ENCODE data around the gene CEP95.
"Not testable (repeated sequence)": the region's sequence is repeated elsewhere in the genome, so short reads cannot be mapped to it uniquely, and the experiment has no call there.

CEP95 gene

GRCh38 chr17:64564098-64564497, 57.3 kb downstream of the CEP95 start:
- no peak for FAIRE-seq
- DNase-seq (ENCODE audit: insufficient read length, low spot score) = no peak

- FAIRE-seq = no peak
These were observed 58.8 kb downstream of the CEP95 start for GRCh38 chr17:64565563-64565962.

GRCh38 chr17:64571746-64572145, 65.0 kb downstream of the CEP95 start:
- FAIRE-seq = no peak

More at GRCh38 chr17:64565563-64565962, 58.8 kb downstream of the CEP95 start:
- no peak for DNase-seq (ENCODE audit: insufficient read length, low spot score)

GRCh38 chr17:64572682-64573154, 65.9 kb downstream of the CEP95 start:
- FAIRE-seq = no peak
- no peak for DNase-seq (ENCODE audit: insufficient read length, low spot score)

More at GRCh38 chr17:64571746-64572145, 65.0 kb downstream of the CEP95 start:
- DNase-seq (ENCODE audit: insufficient read length, low spot score) = no peak

GRCh38 chr17:64573214-64573613, 66.4 kb downstream of the CEP95 start:
- no peak for DNase-seq (ENCODE audit: insufficient read length, low spot score)
- no peak for FAIRE-seq

- FAIRE-seq (no peak), DNase-seq (ENCODE audit: insufficient read length, low spot score) (no peak)
These were observed 67.9 kb downstream of the CEP95 start for GRCh38 chr17:64574646-64575045.

- DNase-seq (ENCODE audit: insufficient read length, low spot score) (no peak), FAIRE-seq (no peak)
These were observed 68.7 kb downstream of the CEP95 start for GRCh38 chr17:64575431-64575830.

GRCh38 chr17:64577025-64577424, 70.2 kb downstream of the CEP95 start:
- DNase-seq (ENCODE audit: insufficient read length, low spot score); FAIRE-seq: not testable (repeated sequence)

- DNase-seq (ENCODE audit: insufficient read length, low spot score) = no peak
- FAIRE-seq = no peak
These were observed 73.1 kb downstream of the CEP95 start for GRCh38 chr17:64579917-64580316.

GRCh38 chr17:64580384-64581315, 73.9 kb downstream of the CEP95 start:
- FAIRE-seq = no peak

GRCh38 chr17:64583038-64583437, 76.3 kb downstream of the CEP95 start:
- FAIRE-seq = no peak

More at GRCh38 chr17:64580384-64581315, 73.9 kb downstream of the CEP95 start:
- DNase-seq (ENCODE audit: insufficient read length, low spot score) = no peak

GRCh38 chr17:64585146-64585545, 78.4 kb downstream of the CEP95 start:
- FAIRE-seq (no peak), DNase-seq (ENCODE audit: insufficient read length, low spot score) (no peak)

More at GRCh38 chr17:64583038-64583437, 76.3 kb downstream of the CEP95 start:
- DNase-seq (ENCODE audit: insufficient read length, low spot score) = no peak
